Thyroid gland (tissue), 4 donors: ENCODE data around the gene METTL4.

Experiments used
- CTCF ChIP-seq, 6 experiments: fragments of 200-600 bp in 3 of 6; fragments of 450-650 bp in 3 of 6; sonication (generic) in 3 of 6; IDR thresholded peaks; one replicate each; pipeline ENCODE4 v1.5.1; 2016 to 2019; ENCODE audit warnings: antibody characterized with exemption in 6 of 6, mild to moderate bottlenecking in 2 of 6, inconsistent platforms in 1 of 6, moderate library complexity in 1 of 6
- POLR2A ChIP-seq, 2 donors: fragments of 450-650 bp; IDR thresholded peaks; one replicate each; pipeline ENCODE4 v1.6.1; 2017; ENCODE audit warnings: antibody characterized with exemption in 2 of 2, mild to moderate bottlenecking in 2 of 2, moderate library complexity in 1 of 2

- TF ChIP-seq CTCF (IDR thresholded peaks at IDR 0.05) (no peak), POLR2A (IDR thresholded peaks at IDR 0.05) (no peak)
Measured at GRCh38 chr18:2508678-2509077, 62.6 kb downstream of the METTL4 start.
